GM12865 (cell line): ENCODE results near the gene CACNA1G.

Experiments
- DNase-seq: peaks from one replicate; pipeline ENCODE4 v3.0.0; 2010; ENCODE audit warnings: low read depth
- H3K4me3 ChIP-seq: 2 replicates; pipeline ENCODE4 v1.5.1; 2011; ENCODE audit warnings: mild to moderate bottlenecking, low read depth, low read length, control low read depth
- TF ChIP-seq, protein P1 (sequence below): IDR thresholded peaks from 2 replicates; pipeline ENCODE4 v1.5.1; 2011; ENCODE audit warnings: low read length, control low read depth, low read depth, inconsistent platforms; ENCODE audit not compliant: insufficient read depth; ENCODE audit errors: missing control alignments

CACNA1G gene

DNA sequence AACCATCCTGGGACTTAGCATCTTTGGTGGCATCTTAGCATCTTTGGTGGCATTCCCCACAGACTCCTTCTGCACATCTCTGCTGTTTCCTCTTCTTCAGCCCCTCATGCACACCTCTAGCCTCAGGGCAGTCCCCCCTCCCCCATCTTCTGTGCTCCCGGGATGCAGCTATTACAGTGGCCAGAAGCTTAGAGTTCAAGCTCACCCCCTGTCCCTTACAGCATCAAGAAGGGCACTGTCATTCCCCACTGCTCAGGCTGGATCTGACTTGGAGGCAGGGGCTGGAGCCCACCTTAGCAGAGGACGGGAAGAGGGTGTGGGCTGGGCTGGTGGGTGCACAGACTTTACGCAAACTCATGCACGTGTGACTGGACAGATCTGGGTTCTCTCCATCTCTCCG lies 27.3 kb upstream of the CACNA1G start:
- TF ChIP-seq, protein P1, sequence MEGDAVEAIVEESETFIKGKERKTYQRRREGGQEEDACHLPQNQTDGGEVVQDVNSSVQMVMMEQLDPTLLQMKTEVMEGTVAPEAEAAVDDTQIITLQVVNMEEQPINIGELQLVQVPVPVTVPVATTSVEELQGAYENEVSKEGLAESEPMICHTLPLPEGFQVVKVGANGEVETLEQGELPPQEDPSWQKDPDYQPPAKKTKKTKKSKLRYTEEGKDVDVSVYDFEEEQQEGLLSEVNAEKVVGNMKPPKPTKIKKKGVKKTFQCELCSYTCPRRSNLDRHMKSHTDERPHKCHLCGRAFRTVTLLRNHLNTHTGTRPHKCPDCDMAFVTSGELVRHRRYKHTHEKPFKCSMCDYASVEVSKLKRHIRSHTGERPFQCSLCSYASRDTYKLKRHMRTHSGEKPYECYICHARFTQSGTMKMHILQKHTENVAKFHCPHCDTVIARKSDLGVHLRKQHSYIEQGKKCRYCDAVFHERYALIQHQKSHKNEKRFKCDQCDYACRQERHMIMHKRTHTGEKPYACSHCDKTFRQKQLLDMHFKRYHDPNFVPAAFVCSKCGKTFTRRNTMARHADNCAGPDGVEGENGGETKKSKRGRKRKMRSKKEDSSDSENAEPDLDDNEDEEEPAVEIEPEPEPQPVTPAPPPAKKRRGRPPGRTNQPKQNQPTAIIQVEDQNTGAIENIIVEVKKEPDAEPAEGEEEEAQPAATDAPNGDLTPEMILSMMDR = no peak
- DNase-seq = no peak
- no peak overlapping the region for H3K4me3 ChIP-seq

DNA sequence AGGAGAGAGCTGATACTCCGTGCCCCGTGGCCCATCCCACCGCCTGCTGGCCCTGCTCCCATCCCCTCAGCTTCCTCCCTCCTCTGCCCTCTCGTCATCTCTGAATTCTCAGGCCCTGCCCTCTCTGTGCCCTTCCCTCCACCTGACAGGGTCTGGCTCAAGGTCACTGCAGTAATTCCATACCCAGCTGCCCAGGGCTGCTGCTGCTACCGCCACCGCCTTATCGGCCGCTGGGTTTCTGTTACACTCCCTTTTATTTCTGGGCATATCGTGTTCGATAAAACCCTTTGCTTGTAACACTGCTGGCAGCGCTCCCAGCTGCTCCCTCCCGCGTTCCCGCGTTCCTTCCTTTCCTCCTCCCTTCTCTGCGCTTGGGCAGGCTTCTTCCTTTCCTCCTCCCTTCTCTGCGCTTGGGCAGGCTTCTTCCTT lies 26.8 kb upstream of the CACNA1G start:
- DNase-seq = no peak
- H3K4me3 ChIP-seq = no peak overlapping the region
- TF ChIP-seq, protein P1 = no peak

DNA sequence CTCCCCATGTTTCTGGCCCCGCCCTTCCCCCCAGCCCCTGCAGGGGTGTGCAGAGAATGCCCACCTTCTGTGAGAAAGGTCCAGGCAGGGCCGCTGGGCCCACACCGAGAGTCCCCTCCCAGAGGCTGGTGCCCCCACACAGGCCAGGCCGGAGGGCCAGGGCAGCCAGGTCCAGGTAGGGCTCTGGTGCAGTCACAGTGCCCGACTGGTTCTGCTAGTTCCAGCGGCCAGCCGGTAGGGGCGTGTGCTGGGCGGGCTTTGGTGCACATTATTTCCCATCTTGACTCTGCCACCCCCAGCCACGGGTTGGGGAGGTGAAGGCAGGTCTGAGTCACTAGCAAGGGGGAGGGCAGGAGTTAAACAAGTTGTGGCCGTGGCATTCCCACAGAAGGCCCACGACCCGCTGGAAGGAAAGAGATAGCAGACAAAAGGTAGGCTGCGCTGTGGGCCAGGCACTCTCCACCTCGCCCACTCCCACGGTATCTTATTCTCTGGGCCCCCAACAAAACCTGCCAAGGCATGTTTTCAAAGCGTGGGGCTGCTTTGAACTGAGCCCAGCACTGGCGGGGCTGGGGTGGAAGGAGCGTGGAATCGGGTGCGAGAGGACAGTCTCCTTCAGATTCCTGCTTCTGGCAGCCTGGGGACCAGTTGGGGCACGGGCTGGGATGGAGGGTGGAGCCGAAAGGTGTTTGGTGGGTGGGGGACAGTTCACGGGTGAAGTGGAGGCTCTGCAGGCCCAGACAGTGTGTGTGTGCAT lies 26.1 kb upstream of the CACNA1G start:
- H3K4me3 ChIP-seq = no peak overlapping the region
- DNase-seq = no peak
- TF ChIP-seq, protein P1 = no peak

DNA sequence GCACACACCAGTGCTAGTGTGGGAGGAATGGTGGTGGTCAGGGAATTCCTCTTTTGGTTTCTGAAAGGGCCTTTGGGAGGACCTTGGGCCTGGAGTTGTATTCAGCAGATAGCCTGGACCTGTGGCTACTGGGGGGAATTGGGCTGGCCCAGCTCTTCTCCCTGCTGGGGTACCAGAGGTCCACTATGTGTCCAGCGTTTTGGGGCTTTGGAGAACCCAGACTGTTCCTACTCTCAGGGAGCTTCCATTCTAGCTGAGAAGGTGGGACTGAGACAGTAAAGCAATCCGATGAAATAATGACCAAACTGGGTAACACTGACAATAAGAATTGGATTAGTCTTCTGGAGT lies 25.6 kb upstream of the CACNA1G start:
- no peak overlapping the region for H3K4me3 ChIP-seq
- no peak for DNase-seq
- TF ChIP-seq, protein P1 = no peak

DNA sequence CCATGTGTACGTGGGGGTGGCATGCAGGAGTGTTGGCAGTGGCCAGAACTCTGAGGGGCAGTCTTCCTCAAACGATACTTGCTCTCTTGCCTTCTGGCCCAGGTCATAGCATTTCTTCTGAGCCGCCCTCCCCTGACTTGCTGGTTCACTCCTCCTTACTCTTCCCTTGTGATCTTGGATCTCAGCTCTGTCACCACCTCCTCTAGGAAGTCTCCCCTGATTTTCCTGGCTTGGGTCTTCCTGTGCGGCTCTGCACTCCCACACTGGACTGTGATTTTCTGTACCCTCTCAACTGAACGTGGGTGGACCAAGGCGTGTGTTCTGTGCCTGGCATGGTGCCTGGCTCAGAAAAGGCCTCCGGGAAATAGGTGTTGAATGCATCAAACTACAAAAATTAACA lies 25.1 kb upstream of the CACNA1G start:
- TF ChIP-seq, protein P1 = no peak
- no peak for DNase-seq
- no peak overlapping the region for H3K4me3 ChIP-seq

DNA sequence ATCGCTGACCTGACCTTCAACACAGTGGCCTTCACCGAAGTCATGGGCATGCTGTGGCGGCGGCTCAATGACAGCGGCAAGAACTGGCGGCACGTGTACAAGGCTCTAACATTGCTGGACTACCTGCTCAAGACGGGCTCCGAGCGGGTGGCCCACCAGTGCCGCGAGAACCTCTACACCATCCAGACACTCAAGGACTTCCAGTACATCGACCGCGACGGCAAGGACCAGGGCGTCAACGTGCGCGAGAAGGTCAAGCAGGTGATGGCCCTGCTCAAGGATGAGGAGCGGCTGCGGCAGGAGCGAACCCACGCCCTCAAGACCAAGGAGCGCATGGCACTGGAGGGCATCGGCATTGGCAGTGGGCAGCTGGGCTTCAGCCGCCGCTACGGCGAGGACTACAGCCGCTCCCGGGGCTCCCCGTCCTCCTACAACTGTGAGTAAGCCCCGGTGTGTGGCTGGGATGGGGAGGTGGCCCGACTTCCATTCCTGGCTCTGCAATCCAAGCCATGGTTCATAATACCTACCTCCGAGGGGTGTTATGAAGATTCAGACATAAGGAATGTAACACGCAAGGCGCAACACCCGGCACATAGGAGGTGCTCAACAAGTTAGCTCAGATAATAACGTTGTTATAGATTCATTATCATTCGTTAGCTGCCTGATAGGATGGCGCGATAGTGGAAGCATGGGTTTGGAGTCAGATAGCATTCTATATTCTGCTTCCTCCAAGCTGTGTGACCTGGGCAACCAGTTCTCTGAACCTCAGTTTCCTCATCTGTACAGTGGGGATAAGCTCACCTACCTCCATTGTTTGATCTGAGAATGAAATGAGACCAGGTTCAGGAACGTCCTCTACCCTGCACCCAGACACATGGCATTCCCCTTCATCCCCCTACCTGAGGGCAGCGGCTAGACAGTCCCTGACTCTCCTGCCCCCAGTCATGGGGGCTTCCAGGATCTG lies 23.6 kb upstream of the CACNA1G start:
- H3K4me3 ChIP-seq = no peak overlapping the region
- DNase-seq = no peak
- TF ChIP-seq, protein P1 = no peak
